ENCODE measurements around the gene C17orf58. TPM values are rescaled to one million over a fixed set of nuclear protein-coding genes. Genes with fewer than 3 reads are reported as not detected.

C17orf58 gene
- total RNA-seq, 1 experiment from 2014 or later = 12.5 TPM

- TF ChIP-seq EZH2 (IDR thresholded peaks at IDR 0.05; ENCODE audit: borderline replicate concordance, low read depth, low read length, poor library complexity, severe bottlenecking) = no peak
- TF ChIP-seq CTCF (conservative IDR thresholded peaks at IDR 0.05; ENCODE audit: low read depth, low read length) = no peak
- ChIA-PET POLR2A (ENCODE audit: low non-redundant PET) (no interaction called here), CTCF (no interaction called here)
- Histone ChIP-seq H3K27ac (ENCODE audit: low read depth, low read length, poor library complexity, severe bottlenecking) (no peak overlapping the region), H3K4me3 (ENCODE audit: low read depth, low read length, poor library complexity, severe bottlenecking) (no peak overlapping the region), H3K9me3 (ENCODE audit: low read depth, low read length, poor library complexity, severe bottlenecking) (no peaks in the 10 kb centered on the region), H3K4me1 (ENCODE audit: insufficient read depth, low read length, poor library complexity, severe bottlenecking) (peaks cover 10% of the 10 kb centered on the region), H3K27me3 (replicated peaks; ENCODE audit: insufficient read depth, low read depth, low read length, poor library complexity) (no peaks in the 10 kb centered on the region), H3K36me3 (ENCODE audit: insufficient read depth, low read length, poor library complexity, severe bottlenecking) (no peaks in the 10 kb centered on the region)
- BruUV-seq (replicated peaks) = no TSS peak
- no peak for DNase-seq (ENCODE audit: low spot score)
- intact Hi-C loops (cut with micrococcal nuclease; ENCODE audit: unreplicated experiment) = no loop called here
Observed at GRCh38 chr17:67999291-67999911, 3.1 kb upstream of the C17orf58 start.

DNA sequence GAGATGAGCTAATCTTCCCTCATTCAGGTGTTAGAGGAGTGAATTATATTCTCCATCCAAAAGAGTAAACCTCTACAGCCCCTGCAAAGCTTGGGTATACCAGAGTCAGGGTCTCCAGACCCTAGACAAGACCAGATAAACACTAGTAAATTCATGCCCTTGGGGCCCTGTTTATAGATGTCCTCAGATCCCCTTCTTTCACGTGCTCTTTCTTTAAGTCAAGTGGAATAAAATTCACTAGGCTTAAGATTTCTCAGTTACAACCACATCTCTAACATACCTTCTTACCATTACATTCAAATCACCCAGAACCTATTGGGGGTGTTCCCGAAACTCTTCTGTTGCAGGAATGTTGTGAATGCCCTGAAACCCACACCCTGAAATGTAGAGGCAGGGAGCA, 2.2 kb upstream of the C17orf58 start:
- intact Hi-C loops (cut with micrococcal nuclease; ENCODE audit: unreplicated experiment) = no loop called here
- no peaks in the 10 kb centered on the region for H3K27me3 ChIP-seq (replicated peaks; ENCODE audit: insufficient read depth, low read depth, low read length, poor library complexity)
- DNase-seq (ENCODE audit: low spot score) = no peak
- H3K36me3 ChIP-seq (ENCODE audit: insufficient read depth, low read length, poor library complexity, severe bottlenecking) = no peaks in the 10 kb centered on the region
- no TSS peak for BruUV-seq (replicated peaks)
- peaks cover 10% of the 10 kb centered on the region for H3K4me1 ChIP-seq (ENCODE audit: insufficient read depth, low read length, poor library complexity, severe bottlenecking)
- POLR2A ChIA-PET (ENCODE audit: low non-redundant PET) = no interaction called here
- no peaks in the 10 kb centered on the region for H3K9me3 ChIP-seq (ENCODE audit: low read depth, low read length, poor library complexity, severe bottlenecking)
- TF ChIP-seq CTCF (conservative IDR thresholded peaks at IDR 0.05; ENCODE audit: low read depth, low read length) (no peak), EZH2 (IDR thresholded peaks at IDR 0.05; ENCODE audit: borderline replicate concordance, low read depth, low read length, poor library complexity, severe bottlenecking) (no peak)
- CTCF ChIA-PET = no interaction called here
- no peak overlapping the region for H3K27ac ChIP-seq (ENCODE audit: low read depth, low read length, poor library complexity, severe bottlenecking)
- no peak overlapping the region for H3K4me3 ChIP-seq (ENCODE audit: low read depth, low read length, poor library complexity, severe bottlenecking)

GRCh38 chr17:67995570-67996263, 552 bp downstream of the C17orf58 start:
- Histone ChIP-seq H3K27ac (ENCODE audit: low read depth, low read length, poor library complexity, severe bottlenecking) (no peak overlapping the region), H3K4me3 (ENCODE audit: low read depth, low read length, poor library complexity, severe bottlenecking) (peak overlapping the region; percentile 59), H3K4me1 (ENCODE audit: insufficient read depth, low read length, poor library complexity, severe bottlenecking) (peaks cover 10% of the 10 kb centered on the region), H3K27me3 (replicated peaks; ENCODE audit: insufficient read depth, low read depth, low read length, poor library complexity) (no peaks in the 10 kb centered on the region), H3K36me3 (ENCODE audit: insufficient read depth, low read length, poor library complexity, severe bottlenecking) (no peaks in the 10 kb centered on the region), H3K9me3 (ENCODE audit: low read depth, low read length, poor library complexity, severe bottlenecking) (no peaks in the 10 kb centered on the region)
- no TSS peak for BruUV-seq (replicated peaks)
- peak; percentile 26 for DNase-seq (ENCODE audit: low spot score)
- POLR2A ChIA-PET (ENCODE audit: low non-redundant PET) = no interaction called here
- TF ChIP-seq EZH2 (IDR thresholded peaks at IDR 0.05; ENCODE audit: borderline replicate concordance, low read depth, low read length, poor library complexity, severe bottlenecking) (no peak), CTCF (conservative IDR thresholded peaks at IDR 0.05; ENCODE audit: low read depth, low read length) (peak; percentile 33)
- CTCF ChIA-PET = interaction anchor here (0.9 kb wide), 1 partner anchor 24 kb away, joined by 3 read pairs; no protein-coding TSS in a partner anchor
- intact Hi-C loops (cut with micrococcal nuclease; ENCODE audit: unreplicated experiment) = no loop called here
